Ascending aorta (tissue), 2 donors: ENCODE measurements around the gene IMMP2L. TPM values are rescaled to one million over a fixed set of nuclear protein-coding genes. Genes with fewer than 3 reads are reported as not detected.
"Not testable (repeated sequence)": the region's sequence is repeated elsewhere in the genome, so short reads cannot be mapped to it uniquely, and the experiment has no call there.

Experiments used
- DNase-seq, 2 donors: peaks; one replicate each; pipeline ENCODE4 v3.0.0-alpha.2; 2019; ENCODE audit warnings: low spot score in 2 of 2
- H3K27ac ChIP-seq, 2 donors: fragments of 200-600 bp; sonication (generic); one replicate each; pipeline ENCODE4 v1.5.1; 2016 to 2017; ENCODE audit warnings: mild to moderate bottlenecking in 1 of 2
- H3K27me3 ChIP-seq: fragments of 200-600 bp; sonication (generic); one replicate; pipeline ENCODE4 v1.5.1; 2017
- H3K36me3 ChIP-seq, 2 donors: fragments of 200-600 bp; sonication (generic); one replicate each; pipeline ENCODE4 v1.5.1; 2016
- H3K4me1 ChIP-seq, 2 donors: fragments of 200-600 bp; sonication (generic); one replicate each; pipeline ENCODE4 v1.5.1; 2016 to 2017; ENCODE audit warnings: mild to moderate bottlenecking in 1 of 2
- H3K4me3 ChIP-seq, 2 donors: fragments of 200-600 bp; sonication (generic); one replicate each; pipeline ENCODE4 v1.5.1; 2016 to 2017; ENCODE audit warnings: mild to moderate bottlenecking in 1 of 2
- H3K9me3 ChIP-seq, 2 donors: fragments of 200-600 bp; sonication (generic); one replicate each; pipeline ENCODE4 v1.5.1; 2016
- CTCF ChIP-seq, 3 experiments: fragments of 200-600 bp in 2 of 3; fragments of 450-650 bp in 1 of 3; sonication (generic) in 2 of 3; IDR thresholded peaks; one replicate each; pipeline ENCODE4 v1.5.1; 2016 to 2019; ENCODE audit warnings: antibody characterized with exemption in 3 of 3, mild to moderate bottlenecking in 1 of 3, moderate library complexity in 1 of 3
- intact Hi-C: fragments of 100-400 bp; cut with DNase I; formaldehyde crosslinking; loops from one replicate; pipeline ENCODE4 v1.15.1; 2023
- total RNA-seq: library from RNA; depleted of rRNA; stranded (reverse); fragments of >200 nt; gene quantifications from one replicate; pipeline ENCODE4 v1.1.0, GENCODE V29; 2016

IMMP2L gene
- total RNA-seq, 1 donor from 2014 or later, result 143 TPM

- Histone ChIP-seq H3K27me3 (no peaks in the 10 kb centered on the region), H3K4me3 (no peak overlapping the region), H3K9me3 (no peaks in the 10 kb centered on the region), H3K36me3 (no peaks in the 10 kb centered on the region), H3K4me1 (no peaks in the 10 kb centered on the region), H3K27ac (no peak overlapping the region)
- DNase-seq, result no peak
- intact Hi-C loops, result no loop called here
- TF ChIP-seq CTCF (IDR thresholded peaks at IDR 0.05), result no peak
These were observed 305.9 kb downstream of the IMMP2L start for GRCh38 chr7:111256391-111256790.

GRCh38 chr7:111255576-111255975 is 306.7 kb downstream of the IMMP2L start:
- Histone ChIP-seq H3K4me3 (no peak overlapping the region), H3K9me3 (no peaks in the 10 kb centered on the region), H3K27ac (no peak overlapping the region), H3K27me3 (no peaks in the 10 kb centered on the region), H3K4me1 (no peaks in the 10 kb centered on the region), H3K36me3 (no peaks in the 10 kb centered on the region)
- no peak for TF ChIP-seq CTCF (IDR thresholded peaks at IDR 0.05)
- DNase-seq, result no peak
- intact Hi-C loops, result no loop called here

- H3K27ac ChIP-seq, H3K4me1 ChIP-seq, H3K4me3 ChIP-seq, DNase-seq, H3K9me3 ChIP-seq, intact Hi-C loops, H3K36me3 ChIP-seq, H3K27me3 ChIP-seq: not testable (repeated sequence)
These were observed 310.9 kb downstream of the IMMP2L start for GRCh38 chr7:111251365-111251764.

GRCh38 chr7:111249807-111250206 is 312.5 kb downstream of the IMMP2L start:
- H3K4me3 ChIP-seq, DNase-seq, H3K36me3 ChIP-seq, intact Hi-C loops, H3K27ac ChIP-seq, H3K4me1 ChIP-seq, H3K9me3 ChIP-seq, H3K27me3 ChIP-seq: not testable (repeated sequence)

GRCh38 chr7:111242141-111242755 is 320.0 kb downstream of the IMMP2L start:
- no peaks in the 10 kb centered on the region for H3K9me3 ChIP-seq
- intact Hi-C loops, result no loop called here
- no peak overlapping the region for H3K27ac ChIP-seq
- TF ChIP-seq CTCF (IDR thresholded peaks at IDR 0.05), result no peak
- no peak overlapping the region for H3K4me3 ChIP-seq
- no peak for DNase-seq
- no peaks in the 10 kb centered on the region for H3K4me1 ChIP-seq
- no peaks in the 10 kb centered on the region for H3K36me3 ChIP-seq
- H3K27me3 ChIP-seq, result no peaks in the 10 kb centered on the region

GRCh38 chr7:111240371-111240770 is 321.9 kb downstream of the IMMP2L start:
- H3K4me3 ChIP-seq, result no peak overlapping the region
- TF ChIP-seq CTCF (IDR thresholded peaks at IDR 0.05), result no peak
- H3K9me3 ChIP-seq, result no peaks in the 10 kb centered on the region
- H3K27me3 ChIP-seq, result no peaks in the 10 kb centered on the region
- H3K27ac ChIP-seq, result no peak overlapping the region
- no peaks in the 10 kb centered on the region for H3K4me1 ChIP-seq
- no peaks in the 10 kb centered on the region for H3K36me3 ChIP-seq
- DNase-seq, result no peak
- intact Hi-C loops, result no loop called here

- intact Hi-C loops, result no loop called here
- Histone ChIP-seq H3K36me3 (no peaks in the 10 kb centered on the region), H3K9me3 (no peaks in the 10 kb centered on the region), H3K27ac (no peak overlapping the region), H3K27me3 (no peaks in the 10 kb centered on the region), H3K4me3 (peak overlapping the region; percentile 8 to 39), H3K4me1 (no peaks in the 10 kb centered on the region)
- DNase-seq, result no peak
- TF ChIP-seq CTCF (IDR thresholded peaks at IDR 0.05), result no peak
These were observed 322.9 kb downstream of the IMMP2L start for GRCh38 chr7:111239437-111239836.
